Measurements from ENCODE around the gene MAN1C1.

DNA sequence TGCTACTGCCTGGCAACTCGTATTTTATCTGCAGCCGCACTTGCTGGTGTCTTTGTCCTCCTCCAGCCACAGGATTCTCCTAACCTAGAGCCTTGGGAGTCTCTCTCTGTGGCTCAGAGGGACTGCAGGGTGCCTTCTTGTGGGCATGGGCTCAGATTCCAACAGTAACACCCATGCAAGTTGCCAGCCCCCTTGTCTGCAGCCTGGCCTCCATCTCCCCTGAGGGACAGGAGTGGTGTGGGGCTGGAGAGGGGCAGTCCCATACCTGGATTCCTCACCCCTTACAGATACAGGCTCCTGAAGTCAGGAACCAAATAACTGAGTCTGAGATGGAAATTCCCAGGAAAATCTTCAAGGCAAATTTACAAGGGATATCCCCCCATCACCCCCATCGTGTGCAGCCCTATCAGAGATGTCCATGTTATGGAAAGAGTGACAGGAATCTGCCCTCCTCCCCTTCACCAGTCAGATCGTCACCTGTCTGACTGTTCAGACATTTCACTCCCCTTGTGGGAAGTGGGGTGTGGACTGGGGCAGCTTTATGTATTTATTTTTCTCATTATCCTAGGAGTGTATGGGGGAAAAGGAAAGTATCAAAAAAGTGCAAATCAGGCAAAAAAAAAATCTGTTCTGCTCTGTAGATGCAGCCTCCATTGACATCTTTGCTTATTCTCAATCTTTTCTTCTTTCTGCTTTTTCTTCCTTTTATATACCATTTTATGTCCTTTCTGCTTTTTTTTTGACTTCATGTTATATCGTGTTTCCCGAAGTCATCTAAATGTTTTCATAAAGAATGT lies 70.8 kb downstream of the MAN1C1 start:
- TF ChIP-seq FOXK1 (CRISPR knock-in tag; IDR thresholded peaks at IDR 0.05) (no peak), ESRRA (CRISPR knock-in tag; IDR thresholded peaks at IDR 0.05; ENCODE audit: borderline replicate concordance) (no peak)
- TF ChIP-seq, protein P1, sequence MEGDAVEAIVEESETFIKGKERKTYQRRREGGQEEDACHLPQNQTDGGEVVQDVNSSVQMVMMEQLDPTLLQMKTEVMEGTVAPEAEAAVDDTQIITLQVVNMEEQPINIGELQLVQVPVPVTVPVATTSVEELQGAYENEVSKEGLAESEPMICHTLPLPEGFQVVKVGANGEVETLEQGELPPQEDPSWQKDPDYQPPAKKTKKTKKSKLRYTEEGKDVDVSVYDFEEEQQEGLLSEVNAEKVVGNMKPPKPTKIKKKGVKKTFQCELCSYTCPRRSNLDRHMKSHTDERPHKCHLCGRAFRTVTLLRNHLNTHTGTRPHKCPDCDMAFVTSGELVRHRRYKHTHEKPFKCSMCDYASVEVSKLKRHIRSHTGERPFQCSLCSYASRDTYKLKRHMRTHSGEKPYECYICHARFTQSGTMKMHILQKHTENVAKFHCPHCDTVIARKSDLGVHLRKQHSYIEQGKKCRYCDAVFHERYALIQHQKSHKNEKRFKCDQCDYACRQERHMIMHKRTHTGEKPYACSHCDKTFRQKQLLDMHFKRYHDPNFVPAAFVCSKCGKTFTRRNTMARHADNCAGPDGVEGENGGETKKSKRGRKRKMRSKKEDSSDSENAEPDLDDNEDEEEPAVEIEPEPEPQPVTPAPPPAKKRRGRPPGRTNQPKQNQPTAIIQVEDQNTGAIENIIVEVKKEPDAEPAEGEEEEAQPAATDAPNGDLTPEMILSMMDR (IDR thresholded peaks at IDR 0.05): no peak
- TF ChIP-seq, protein P2, sequence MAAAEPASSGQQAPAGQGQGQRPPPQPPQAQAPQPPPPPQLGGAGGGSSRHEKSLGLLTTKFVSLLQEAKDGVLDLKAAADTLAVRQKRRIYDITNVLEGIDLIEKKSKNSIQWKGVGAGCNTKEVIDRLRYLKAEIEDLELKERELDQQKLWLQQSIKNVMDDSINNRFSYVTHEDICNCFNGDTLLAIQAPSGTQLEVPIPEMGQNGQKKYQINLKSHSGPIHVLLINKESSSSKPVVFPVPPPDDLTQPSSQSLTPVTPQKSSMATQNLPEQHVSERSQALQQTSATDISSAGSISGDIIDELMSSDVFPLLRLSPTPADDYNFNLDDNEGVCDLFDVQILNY (CRISPR knock-in tag; IDR thresholded peaks at IDR 0.05): no peak
- TF ChIP-seq, protein P3, sequence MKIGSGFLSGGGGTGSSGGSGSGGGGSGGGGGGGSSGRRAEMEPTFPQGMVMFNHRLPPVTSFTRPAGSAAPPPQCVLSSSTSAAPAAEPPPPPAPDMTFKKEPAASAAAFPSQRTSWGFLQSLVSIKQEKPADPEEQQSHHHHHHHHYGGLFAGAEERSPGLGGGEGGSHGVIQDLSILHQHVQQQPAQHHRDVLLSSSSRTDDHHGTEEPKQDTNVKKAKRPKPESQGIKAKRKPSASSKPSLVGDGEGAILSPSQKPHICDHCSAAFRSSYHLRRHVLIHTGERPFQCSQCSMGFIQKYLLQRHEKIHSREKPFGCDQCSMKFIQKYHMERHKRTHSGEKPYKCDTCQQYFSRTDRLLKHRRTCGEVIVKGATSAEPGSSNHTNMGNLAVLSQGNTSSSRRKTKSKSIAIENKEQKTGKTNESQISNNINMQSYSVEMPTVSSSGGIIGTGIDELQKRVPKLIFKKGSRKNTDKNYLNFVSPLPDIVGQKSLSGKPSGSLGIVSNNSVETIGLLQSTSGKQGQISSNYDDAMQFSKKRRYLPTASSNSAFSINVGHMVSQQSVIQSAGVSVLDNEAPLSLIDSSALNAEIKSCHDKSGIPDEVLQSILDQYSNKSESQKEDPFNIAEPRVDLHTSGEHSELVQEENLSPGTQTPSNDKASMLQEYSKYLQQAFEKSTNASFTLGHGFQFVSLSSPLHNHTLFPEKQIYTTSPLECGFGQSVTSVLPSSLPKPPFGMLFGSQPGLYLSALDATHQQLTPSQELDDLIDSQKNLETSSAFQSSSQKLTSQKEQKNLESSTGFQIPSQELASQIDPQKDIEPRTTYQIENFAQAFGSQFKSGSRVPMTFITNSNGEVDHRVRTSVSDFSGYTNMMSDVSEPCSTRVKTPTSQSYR (CRISPR knock-in tag; IDR thresholded peaks at IDR 0.05): no peak

All from WTC11 (cell line).